A549 (cell line): ENCODE results near the gene ENPP7. TPM values are rescaled to one million over a fixed set of nuclear protein-coding genes. Genes with fewer than 3 reads are reported as not detected.

Experiments used
- ATAC-seq, 2 experiments: fragments of 200-7000 bp in 1 of 2; fragments of >200 bp in 1 of 2; cut with Nextera tagmentation in 1 of 2; cut with Tn5 transposase in 1 of 2; 3 replicates each; pipeline versions ENCODE4 v1.8.0 to v1.9.1; 2018 to 2020; ENCODE audit warnings: mild to moderate bottlenecking in 1 of 2, moderate library complexity in 1 of 2
- CTCF ChIA-PET: fragments of 300-600 bp; sonication (Branson Sonifier 250); formaldehyde crosslinking; extraction: SDS; loops from one replicate; lab custom pipeline; 2021; ENCODE audit warnings: antibody characterized with exemption, inconsistent platforms; lab: Yijun Ruan, JAX
- POLR2A ChIA-PET: fragments of 350-600 bp; formaldehyde crosslinking; extraction: SDS; loops from one replicate; lab custom pipeline; 2021; ENCODE audit warnings: antibody characterized with exemption, inconsistent platforms; lab: Yijun Ruan, JAX
- DNase-seq, 2 experiments: peaks; one replicate each; pipeline versions ENCODE4 v3.0.0 to v3.0.0-alpha.2; 2011 to 2016; ENCODE audit warnings: low read depth in 1 of 2, low spot score in 1 of 2
- FAIRE-seq: peaks from 2 replicates; lab custom pipeline; 2011; peaks lifted over from hg19 to GRCh38; lab: Jason Lieb, UNC
- H3K27ac ChIP-seq, 2 experiments: fragments of >200 bp; sonication (Bioruptor Twin); formaldehyde crosslinking; 3 replicates each; pipeline ENCODE4 v1.5.1; 2016 to 2017
- H3K4me1 ChIP-seq: fragments of >200 bp; sonication (Bioruptor Twin); formaldehyde crosslinking; 3 replicates; pipeline ENCODE4 v1.6.1; 2016
- H3K4me2 ChIP-seq: fragments of >200 bp; sonication (Bioruptor Twin); formaldehyde crosslinking; 3 replicates; pipeline ENCODE4 v1.6.1; 2016
- H3K4me3 ChIP-seq: fragments of >200 bp; sonication (Bioruptor Twin); formaldehyde crosslinking; 3 replicates; pipeline ENCODE4 v1.5.1; 2016
- H3K9me3 ChIP-seq: fragments of >200 bp; sonication (Bioruptor Twin); formaldehyde crosslinking; 3 replicates; pipeline ENCODE4 v1.6.1; 2016
- BCL3 ChIP-seq: fragments of >200 bp; sonication (Bioruptor Twin); formaldehyde crosslinking; IDR thresholded peaks from 3 replicates; pipeline ENCODE4 v1.6.1; 2016
- CBX2 ChIP-seq: fragments of 200-600 bp; sonication (generic); IDR thresholded peaks from 2 replicates; pipeline ENCODE4 v1.6.1; 2016; ENCODE audit warnings: low read depth, mild to moderate bottlenecking, borderline replicate concordance
- CHD2 ChIP-seq: fragments of 150-350 bp; IDR thresholded peaks from 2 replicates; pipeline ENCODE4 v1.6.1; 2014; ENCODE audit warnings: low read length; ENCODE audit not compliant: partially characterized antibody
- FOSB ChIP-seq: fragments of 250-450 bp; sonication (Bioruptor Pico); IDR thresholded peaks from 2 replicates; pipeline ENCODE4 v1.5.0; 2020; ENCODE audit warnings: mild to moderate bottlenecking, moderate library complexity
- FOSL2 ChIP-seq, 2 experiments: fragments of 450-650 bp in 1 of 2; fragments of >200 bp in 1 of 2; sonication (Bioruptor Twin) in 1 of 2; formaldehyde crosslinking; IDR thresholded peaks; 2 replicates each; pipeline versions ENCODE4 v1.5.0 to v1.6.1; 2016 to 2020; ENCODE audit warnings: mild to moderate bottlenecking in 1 of 2, moderate library complexity in 1 of 2
- GATA3 ChIP-seq: IDR thresholded peaks from 2 replicates; pipeline ENCODE4 v1.6.1; 2012; ENCODE audit warnings: borderline replicate concordance
- HOXA7 ChIP-seq: fragments of 250-450 bp; sonication (Bioruptor Pico); IDR thresholded peaks from 2 replicates; pipeline ENCODE4 v1.5.0; 2020; ENCODE audit warnings: mild to moderate bottlenecking, moderate library complexity
- HOXB13 ChIP-seq: fragments of 250-450 bp; sonication (Bioruptor Pico); IDR thresholded peaks from 2 replicates; pipeline ENCODE4 v1.5.0; 2020; ENCODE audit warnings: low read depth, mild to moderate bottlenecking, moderate library complexity
- MAX ChIP-seq: IDR thresholded peaks from 2 replicates; pipeline ENCODE4 v1.6.1; 2012
- MAZ ChIP-seq: fragments of 150-350 bp; IDR thresholded peaks from 2 replicates; pipeline ENCODE4 v1.6.1; 2014; ENCODE audit warnings: antibody characterized with exemption, low read depth, low read length, borderline replicate concordance
- MYC ChIP-seq: IDR thresholded peaks from 2 replicates; pipeline ENCODE4 v1.6.1; 2012; ENCODE audit warnings: mild to moderate bottlenecking, inconsistent platforms, low read length, improper control_type of control experiment, borderline replicate concordance
- NFE2L2 ChIP-seq: fragments of 150-350 bp; conservative IDR thresholded peaks from 2 replicates; pipeline ENCODE4 v1.6.1; 2014; ENCODE audit warnings: low read length
- POLR2A ChIP-seq: IDR thresholded peaks from 2 replicates; pipeline ENCODE4 v1.6.1; 2012; ENCODE audit warnings: mild to moderate bottlenecking, low read length
- RARB ChIP-seq: fragments of 250-450 bp; sonication (Bioruptor Pico); IDR thresholded peaks from 2 replicates; pipeline ENCODE4 v1.8.0; 2021; ENCODE audit warnings: mild to moderate bottlenecking, moderate library complexity
- USF2 ChIP-seq: fragments of 450-650 bp; IDR thresholded peaks from 2 replicates; pipeline ENCODE4 v1.6.1; 2014; ENCODE audit warnings: antibody characterized with exemption
- ZC3H11A ChIP-seq: fragments of 450-650 bp; IDR thresholded peaks from 2 replicates; pipeline ENCODE4 v1.6.1; 2014; ENCODE audit warnings: antibody characterized with exemption, mild to moderate bottlenecking
- ZNF302 ChIP-seq: fragments of 250-450 bp; sonication (Bioruptor Pico); IDR thresholded peaks from 2 replicates; pipeline ENCODE4 v1.9.0; 2021; ENCODE audit warnings: inconsistent platforms, mild to moderate bottlenecking, moderate library complexity
- WGBS: methylation state at CpG from one replicate; pipeline ENCODE4 v1.1.6; 2017; ENCODE audit errors: missing lambda C conversion rate; 5-methylcytosine and 5-hydroxymethylcytosine counted together
- polyA plus RNA-seq, 4 experiments: library from polyadenylated mRNA; depleted of rRNA in 3 of 4; stranded (reverse); fragments of >200 nt; fragmentation: RNase III in 1 of 4; extraction: RNeasy Plus Mini Kit Qiagen cat#74134 plus additional on column Dnase treatment in 1 of 4; gene quantifications; 2 replicates in 3 of 4; 3 replicates in 1 of 4; pipeline ENCODE4 v1.2.3, GENCODE V29; 2011 to 2017

The ENPP7 gene
- polyA plus RNA-seq, 2 of the 4 experiments (the other 2 are of a cell fraction): not detected

GRCh38 chr17:79683365-79683764 is 47.4 kb upstream of the ENPP7 start:
- TF ChIP-seq MAX (no peak), ZC3H11A (no peak), ZNF302 (CRISPR knock-in tag) (no peak), FOSB (CRISPR knock-in tag) (no peak), GATA3 (no peak)
- CTCF ChIA-PET: interaction anchor here (1.3 to 1.9 kb wide), 2 partner anchors 12 to 291 kb away, joined by 3 to 6 read pairs; no protein-coding TSS in a partner anchor
- Histone ChIP-seq H3K4me1 (peaks cover 3% of the 10 kb centered on the region; the same call in 1 of the 3 replicates), H3K4me3 (no peak overlapping the region), H3K4me2 (no peak overlapping the region), H3K27ac (no peak overlapping the region), H3K9me3 (no peaks in the 10 kb centered on the region)
- WGBS: 89% methylated on average over 12 of the region's 12 CpGs
- POLR2A ChIA-PET: interaction anchor here (0.7 kb wide), 1 partner anchor 278 kb away, joined by 4 read pairs; no protein-coding TSS in a partner anchor
- DNase-seq (no peak), ATAC-seq (no peak), FAIRE-seq (no peak)

GRCh38 chr17:79684132-79684985 is 46.4 kb upstream of the ENPP7 start:
- no peak for TF ChIP-seq POLR2A
- FAIRE-seq: no peak
- Histone ChIP-seq H3K27ac (peak overlapping the region; percentile 9 to 42; a peak in 3 of 6 replicates), H3K4me2 (no peak overlapping the region), H3K9me3 (no peaks in the 10 kb centered on the region), H3K4me1 (peaks cover 3% of the 10 kb centered on the region; the same call in 1 of the 3 replicates), H3K4me3 (no peak overlapping the region)
- no peak for ATAC-seq
- no peak for DNase-seq
- WGBS: 69% methylated on average over 28 of the region's 29 CpGs
- ChIA-PET POLR2A (interaction anchor here (0.7 kb wide), 1 partner anchor 279 kb away, joined by 4 read pairs; no protein-coding TSS in a partner anchor), CTCF (interaction anchor here (0.6 to 2.8 kb wide), 8 partner anchors 11 to 544 kb away, joined by 3 to 9 read pairs (median 5); no protein-coding TSS in a partner anchor)

GRCh38 chr17:79685121-79685520 is 45.6 kb upstream of the ENPP7 start:
- Histone ChIP-seq H3K4me2 (no peak overlapping the region), H3K4me3 (no peak overlapping the region), H3K27ac (peak overlapping the region in 1 of 2 experiments; percentile 42; a peak in 1 of 6 replicates), H3K4me1 (peaks cover 3% of the 10 kb centered on the region; the same call in 1 of the 3 replicates), H3K9me3 (no peaks in the 10 kb centered on the region)
- FAIRE-seq: no peak
- ChIA-PET CTCF (interaction anchor here (1.0 to 2.8 kb wide), 7 partner anchors 10 to 293 kb away, joined by 3 to 9 read pairs (median 6); no protein-coding TSS in a partner anchor), POLR2A (no interaction called here)
- TF ChIP-seq HOXA7: no peak
- no peak for TF ChIP-seq BCL3
- no peak for TF ChIP-seq MAZ
- TF ChIP-seq GATA3: no peak
- TF ChIP-seq MYC: no peak
- no peak for TF ChIP-seq ZC3H11A
- no peak for TF ChIP-seq MAX
- TF ChIP-seq RARB (CRISPR knock-in tag): no peak
- TF ChIP-seq FOSL2 (IDR thresholded peaks at IDR 0.05): no peak
- TF ChIP-seq FOSL2 (CRISPR knock-in tag; IDR thresholded peaks at IDR 0.05): no peak
- TF ChIP-seq CBX2: no peak
- no peak for TF ChIP-seq USF2
- WGBS: 43% methylated on average over 7 of the region's 9 CpGs
- ATAC-seq: no peak; a peak in 1 of 6 replicates
- DNase-seq: no peak

- POLR2A ChIA-PET: no interaction called here
- no peak for DNase-seq
- H3K4me2 ChIP-seq: no peak overlapping the region
- H3K4me3 ChIP-seq: no peak overlapping the region
- no peak for FAIRE-seq
- no peaks in the 10 kb centered on the region for H3K9me3 ChIP-seq
- WGBS: 70% methylated on average over 17 of the region's 17 CpGs
- no peak for TF ChIP-seq HOXB13 (CRISPR knock-in tag)
- no peak for TF ChIP-seq NFE2L2
- TF ChIP-seq MAX: no peak
- TF ChIP-seq ZC3H11A: no peak
- no peak for TF ChIP-seq CHD2
- TF ChIP-seq, all 56 proteins: peak for 0
- CTCF ChIA-PET: interaction anchor here (1.1 to 2.8 kb wide), 3 partner anchors 9 to 73 kb away, joined by 3 to 9 read pairs (median 4); no protein-coding TSS in a partner anchor
- H3K4me1 ChIP-seq: peaks cover 3% of the 10 kb centered on the region; the same call in 1 of the 3 replicates
- no peak overlapping the region for H3K27ac ChIP-seq
- no peak for ATAC-seq
These were observed 44.3 kb upstream of the ENPP7 start for GRCh38 chr17:79686476-79686875.
